A673 (cell line): Measurements from ENCODE around the gene SIVA1. TPM values are rescaled to one million over a fixed set of nuclear protein-coding genes. Genes with fewer than 3 reads are reported as not detected.

Source experiments
- Bru-seq: library from RNA; stranded (reverse); fragments of 400-500 nt; gene quantifications from one replicate; lab custom pipeline; 2021; lab: Mats Ljungman, UMichigan
- BruChase-seq, 2 experiments: library from RNA; stranded (reverse); fragments of 400-500 nt; gene quantifications; one replicate each; lab custom pipeline; 2021; lab: Mats Ljungman, UMichigan
- BruUV-seq: library from RNA; stranded (reverse); fragments of 400-500 nt; replicated peaks from 2 replicates; lab custom pipeline; 2021; lab: Mats Ljungman, UMichigan
- CTCF ChIA-PET: fragments of 300-600 bp; sonication (Branson Sonifier 250); formaldehyde crosslinking; loops from one replicate; lab custom pipeline; 2022; ENCODE audit warnings: antibody characterized with exemption; lab: Charles Lee
- POLR2A ChIA-PET: fragments of 300-600 bp; sonication (Branson Sonifier 250); formaldehyde crosslinking; loops from one replicate; lab custom pipeline; 2022; ENCODE audit warnings: antibody characterized with exemption; ENCODE audit not compliant: low non-redundant PET; lab: Charles Lee
- DNase-seq: peaks from one replicate; pipeline ENCODE4 v3.0.0-alpha.2; 2015; ENCODE audit warnings: low spot score
- H3K27ac ChIP-seq: fragments of 200-600 bp; sonication (generic); 2 replicates; pipeline ENCODE4 v1.5.1; 2016; ENCODE audit warnings: mixed run types, low read depth, mild to moderate bottlenecking, mixed read lengths, antibody characterized with exemption, low read length; ENCODE audit not compliant: poor library complexity, severe bottlenecking
- H3K27me3 ChIP-seq: fragments of 200-600 bp; sonication (generic); replicated peaks from 2 replicates; pipeline ENCODE4 v1.6.1; 2017; ENCODE audit warnings: mixed run types, low read depth, mild to moderate bottlenecking, mixed read lengths, antibody characterized with exemption, low read length; ENCODE audit not compliant: insufficient read depth, poor library complexity
- H3K36me3 ChIP-seq: fragments of 200-600 bp; sonication (generic); 2 replicates; pipeline ENCODE4 v1.6.1; 2016; ENCODE audit warnings: mixed run types, mild to moderate bottlenecking, mixed read lengths, antibody characterized with exemption, low read length; ENCODE audit not compliant: insufficient read depth, poor library complexity, severe bottlenecking
- H3K4me1 ChIP-seq: fragments of 200-600 bp; sonication (generic); 2 replicates; pipeline ENCODE4 v1.6.1; 2017; ENCODE audit warnings: mixed run types, mild to moderate bottlenecking, mixed read lengths, antibody characterized with exemption, low read length; ENCODE audit not compliant: insufficient read depth, poor library complexity, severe bottlenecking
- H3K4me3 ChIP-seq: fragments of 200-600 bp; sonication (generic); 2 replicates; pipeline ENCODE4 v1.5.1; 2016; ENCODE audit warnings: low read depth, mixed run types, mild to moderate bottlenecking, mixed read lengths, low read length; ENCODE audit not compliant: poor library complexity, severe bottlenecking
- H3K9me3 ChIP-seq: fragments of 200-600 bp; sonication (generic); 2 replicates; pipeline ENCODE4 v1.6.1; 2016; ENCODE audit warnings: mixed run types, low read depth, mild to moderate bottlenecking, mixed read lengths, antibody characterized with exemption, low read length; ENCODE audit not compliant: poor library complexity, severe bottlenecking
- EZH2 ChIP-seq: fragments of 200-600 bp; sonication (generic); IDR thresholded peaks from 2 replicates; pipeline ENCODE4 v1.6.1; 2017; ENCODE audit warnings: borderline replicate concordance, low read depth, mild to moderate bottlenecking, mixed read lengths, antibody characterized with exemption, low read length; ENCODE audit not compliant: poor library complexity, severe bottlenecking
- intact Hi-C: fragments of 100-400 bp; cut with micrococcal nuclease; formaldehyde crosslinking; loops from one replicate; pipeline ENCODE4 v1.10.0; 2022; ENCODE audit not compliant: unreplicated experiment
- long read RNA-seq: library from polyadenylated mRNA; stranded (forward); transcript quantifications from one replicate; pipeline ENCODE4 v2.0.0, GENCODE V29; 2022
- total RNA-seq: library from RNA; stranded (reverse); gene quantifications from 2 replicates; pipeline ENCODE4 v1.2.3, GENCODE V29; 2021
- TF ChIP-seq, protein P1 (sequence below): fragments of 300-800, 200-600 bp; sonication (generic); conservative IDR thresholded peaks from 2 replicates; pipeline ENCODE4 v1.5.1; 2017; ENCODE audit warnings: low read depth, mild to moderate bottlenecking, antibody characterized with exemption, low read length, moderate library complexity, mixed read lengths

Gene SIVA1, protein sequence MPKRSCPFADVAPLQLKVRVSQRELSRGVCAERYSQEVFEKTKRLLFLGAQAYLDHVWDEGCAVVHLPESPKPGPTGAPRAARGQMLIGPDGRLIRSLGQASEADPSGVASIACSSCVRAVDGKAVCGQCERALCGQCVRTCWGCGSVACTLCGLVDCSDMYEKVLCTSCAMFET
- total RNA-seq (79.6 and 83.0 TPM in 2 replicates), Bru-seq, nascent RNA (percentile 72 among the genes with signal in this experiment), BruChase-seq, experiment 1, labeled RNA remaining after a 2-hour chase (percentile 66 among the genes with signal in this experiment), BruChase-seq, experiment 2, labeled RNA remaining after a 6-hour chase (percentile 66 among the genes with signal in this experiment)
- long read RNA-seq, transcript SIVA1-201 (4 exons, 802 nt), result major isoform, 112 of 119 reads
- long read RNA-seq, partial matches to known transcripts, result 1 of 119 reads
- long read RNA-seq, other reads (novel, unspliced or antisense), result 4 of 119 reads

DNA sequence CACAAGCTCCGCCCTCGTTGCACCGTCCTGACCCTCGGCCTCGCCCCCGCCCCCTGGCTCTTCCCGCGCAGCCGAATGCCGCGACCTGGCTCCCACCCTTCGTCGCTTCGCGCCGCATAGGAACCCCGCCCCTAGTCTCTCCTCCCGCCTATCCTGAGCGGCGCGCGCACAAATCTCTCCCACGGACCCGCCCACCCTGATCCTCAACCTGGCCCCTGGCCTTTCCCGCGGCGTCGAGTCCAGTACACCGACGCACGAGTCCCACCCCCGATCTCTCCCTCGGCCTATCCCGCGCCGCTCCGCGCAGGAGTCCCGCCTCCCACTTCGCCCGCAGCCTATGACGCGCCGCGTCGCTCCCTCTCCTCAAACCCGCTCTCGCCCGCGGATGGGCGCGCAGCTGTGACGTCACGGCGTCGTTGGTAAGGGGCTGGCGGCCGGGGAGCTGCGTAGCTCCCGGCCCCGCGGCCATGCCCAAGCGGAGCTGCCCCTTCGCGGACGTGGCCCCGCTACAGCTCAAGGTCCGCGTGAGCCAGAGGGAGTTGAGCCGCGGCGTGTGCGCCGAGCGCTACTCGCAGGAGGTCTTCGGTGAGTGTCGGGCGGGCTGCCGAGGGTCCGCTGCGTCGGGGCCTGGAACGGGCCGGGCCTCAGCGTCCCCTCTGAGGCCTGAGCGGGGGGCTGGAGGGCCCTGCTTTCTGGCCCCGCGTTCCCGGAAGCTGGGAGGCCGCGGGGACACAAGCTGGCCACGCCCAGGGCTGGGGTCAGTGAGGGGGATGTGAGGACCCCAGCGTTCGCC lies at the start of gene SIVA1:
TSS of gene SIVA1 (plus strand) at position 413 of the 793 bp plus-strand sequence. CDS start at position 468, 55 bp downstream.
- POLR2A ChIA-PET, result interaction anchor here (0.6 to 1.1 kb wide), 5 partner anchors 12 to 934 kb away, joined by 3 to 5 read pairs (median 3); no protein-coding TSS in a partner anchor
- Histone ChIP-seq H3K27me3 (no peaks in the 10 kb centered on the region), H3K4me3 (peak within 1 kb of the TSS; percentile 100), H3K9me3 (no peaks in the 10 kb centered on the region), H3K36me3 (peaks cover 15% of the 10 kb centered on the region), H3K27ac (peak within 1 kb of the TSS; percentile 97), H3K4me1 (peaks cover 8% of the 10 kb centered on the region)
- CTCF ChIA-PET, result interaction anchor here (1.0 to 1.5 kb wide), 2 partner anchors 16 to 18 kb away, joined by 4 to 5 read pairs; no protein-coding TSS in a partner anchor
- intact Hi-C loops, result no loop called here
- TF ChIP-seq EZH2, result no peak
- TF ChIP-seq, protein P1, sequence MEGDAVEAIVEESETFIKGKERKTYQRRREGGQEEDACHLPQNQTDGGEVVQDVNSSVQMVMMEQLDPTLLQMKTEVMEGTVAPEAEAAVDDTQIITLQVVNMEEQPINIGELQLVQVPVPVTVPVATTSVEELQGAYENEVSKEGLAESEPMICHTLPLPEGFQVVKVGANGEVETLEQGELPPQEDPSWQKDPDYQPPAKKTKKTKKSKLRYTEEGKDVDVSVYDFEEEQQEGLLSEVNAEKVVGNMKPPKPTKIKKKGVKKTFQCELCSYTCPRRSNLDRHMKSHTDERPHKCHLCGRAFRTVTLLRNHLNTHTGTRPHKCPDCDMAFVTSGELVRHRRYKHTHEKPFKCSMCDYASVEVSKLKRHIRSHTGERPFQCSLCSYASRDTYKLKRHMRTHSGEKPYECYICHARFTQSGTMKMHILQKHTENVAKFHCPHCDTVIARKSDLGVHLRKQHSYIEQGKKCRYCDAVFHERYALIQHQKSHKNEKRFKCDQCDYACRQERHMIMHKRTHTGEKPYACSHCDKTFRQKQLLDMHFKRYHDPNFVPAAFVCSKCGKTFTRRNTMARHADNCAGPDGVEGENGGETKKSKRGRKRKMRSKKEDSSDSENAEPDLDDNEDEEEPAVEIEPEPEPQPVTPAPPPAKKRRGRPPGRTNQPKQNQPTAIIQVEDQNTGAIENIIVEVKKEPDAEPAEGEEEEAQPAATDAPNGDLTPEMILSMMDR, result no peak
- no TSS peak for BruUV-seq
- peak; percentile 100 for DNase-seq

DNA sequence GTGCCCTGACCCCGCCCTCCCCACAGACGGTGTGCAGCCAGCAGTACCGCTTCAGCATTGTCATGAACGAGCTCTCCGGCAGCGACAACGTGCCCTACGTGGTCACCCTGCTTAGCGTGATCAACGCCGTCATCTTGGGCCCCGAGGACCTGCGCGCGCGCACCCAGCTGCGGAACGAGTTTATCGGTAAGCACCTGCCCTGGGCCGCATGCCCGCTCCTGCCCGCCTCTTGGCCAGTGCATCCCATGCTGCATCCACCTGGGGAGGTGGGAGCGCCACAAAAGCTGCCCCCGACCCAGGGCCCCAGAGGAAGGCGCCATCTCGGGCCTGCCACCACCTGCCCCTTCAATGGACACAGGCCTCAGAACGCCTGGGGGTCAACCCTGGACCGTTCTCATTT lies 49.7 kb upstream of the SIVA1 start:
- BruUV-seq, result no TSS peak
- DNase-seq, result no peak
- ChIA-PET POLR2A (no interaction called here), CTCF (no interaction called here)
- TF ChIP-seq, protein P1, result no peak
- TF ChIP-seq EZH2, result no peak
- Histone ChIP-seq H3K27ac (no peak overlapping the region), H3K4me3 (no peak overlapping the region), H3K27me3 (no peaks in the 10 kb centered on the region), H3K4me1 (no peaks in the 10 kb centered on the region), H3K9me3 (no peaks in the 10 kb centered on the region), H3K36me3 (peaks cover 26% of the 10 kb centered on the region)
- intact Hi-C loops, result no loop called here

DNA sequence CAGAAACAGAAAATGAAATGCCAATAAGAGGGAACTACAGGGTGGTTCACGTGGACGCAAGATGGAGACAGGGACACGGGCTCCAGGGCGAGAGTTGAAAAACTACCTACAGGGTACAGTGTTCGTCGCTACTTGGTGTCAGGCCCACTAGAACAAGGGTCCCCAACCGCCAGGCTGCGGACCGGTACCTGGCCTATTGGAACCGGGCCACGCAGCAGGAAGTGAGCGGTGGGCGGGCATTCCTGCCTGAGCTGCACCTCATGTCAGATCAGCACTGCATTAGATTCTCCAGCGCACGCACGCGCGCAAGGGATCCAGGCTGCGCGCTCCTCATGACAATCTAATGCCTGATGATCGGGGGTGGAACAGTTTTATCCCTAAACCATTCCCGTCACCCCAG lies 48.7 kb upstream of the SIVA1 start:
- TSS peak; percentile 48 for BruUV-seq
- Histone ChIP-seq H3K27me3 (no peaks in the 10 kb centered on the region), H3K9me3 (no peaks in the 10 kb centered on the region), H3K4me3 (no peak overlapping the region), H3K4me1 (no peaks in the 10 kb centered on the region), H3K27ac (no peak overlapping the region), H3K36me3 (peaks cover 29% of the 10 kb centered on the region)
- no peak for DNase-seq
- ChIA-PET POLR2A (no interaction called here), CTCF (interaction anchor here (0.6 kb wide), 1 partner anchor 341 kb away, joined by 3 read pairs; no protein-coding TSS in a partner anchor)
- TF ChIP-seq, protein P1, result no peak
- no peak for TF ChIP-seq EZH2
- intact Hi-C loops, result no loop called here
